NOMO-1 treated with dmso at 0.1 percent for 144 hours (cell line): ENCODE measurements around the gene IGFBPL1.

ENCODE experiments used
- DNase-seq: peaks from one replicate; lab custom pipeline; 2025; ENCODE audit not compliant: unreplicated experiment; lab: John Stamatoyannopoulos, UW

IGFBPL1 gene

DNA sequence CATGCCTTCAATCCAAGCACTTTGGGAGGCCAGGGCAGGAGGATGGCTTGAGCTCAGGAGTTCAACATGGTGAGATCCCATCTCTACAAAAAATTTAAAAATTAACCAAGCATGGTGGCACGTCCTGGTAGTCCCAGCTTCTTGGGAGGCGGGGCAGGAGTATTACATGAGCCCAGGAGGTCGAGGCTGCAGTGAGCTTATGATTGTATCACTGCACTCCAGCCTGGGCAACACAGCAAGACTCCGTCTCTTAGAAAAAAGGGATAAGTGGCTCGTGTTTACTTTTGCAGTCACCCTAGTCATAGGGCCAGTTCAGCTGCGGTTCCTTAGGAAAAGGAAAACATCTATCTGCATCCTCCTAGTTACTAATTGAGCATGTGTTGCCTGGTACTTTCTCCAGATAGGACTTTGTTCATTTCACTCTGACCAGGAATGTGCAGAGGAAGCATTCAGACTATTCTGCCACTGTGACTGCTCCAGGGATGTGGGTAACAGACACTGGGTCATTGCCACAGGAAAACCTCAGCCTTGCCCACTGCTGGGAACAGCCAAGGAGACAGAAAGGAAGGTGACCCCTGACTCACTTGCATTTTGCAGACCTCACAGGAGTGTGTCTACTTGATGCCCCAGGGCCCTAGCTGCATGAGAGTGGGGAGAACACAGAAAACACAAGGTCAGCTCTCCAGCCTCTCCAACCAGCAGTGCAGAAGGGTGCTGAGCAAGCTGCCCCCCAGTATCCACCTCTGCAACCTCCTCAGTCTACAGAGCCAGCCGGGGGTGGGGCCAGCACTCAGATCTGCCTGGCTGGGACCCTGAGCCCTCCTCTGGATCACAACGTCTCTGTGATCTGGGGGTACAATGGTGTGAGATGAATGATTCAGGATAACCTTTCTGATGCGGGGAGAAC, 65.6 kb downstream of the IGFBPL1 start:
- DNase-seq = no peak

DNA sequence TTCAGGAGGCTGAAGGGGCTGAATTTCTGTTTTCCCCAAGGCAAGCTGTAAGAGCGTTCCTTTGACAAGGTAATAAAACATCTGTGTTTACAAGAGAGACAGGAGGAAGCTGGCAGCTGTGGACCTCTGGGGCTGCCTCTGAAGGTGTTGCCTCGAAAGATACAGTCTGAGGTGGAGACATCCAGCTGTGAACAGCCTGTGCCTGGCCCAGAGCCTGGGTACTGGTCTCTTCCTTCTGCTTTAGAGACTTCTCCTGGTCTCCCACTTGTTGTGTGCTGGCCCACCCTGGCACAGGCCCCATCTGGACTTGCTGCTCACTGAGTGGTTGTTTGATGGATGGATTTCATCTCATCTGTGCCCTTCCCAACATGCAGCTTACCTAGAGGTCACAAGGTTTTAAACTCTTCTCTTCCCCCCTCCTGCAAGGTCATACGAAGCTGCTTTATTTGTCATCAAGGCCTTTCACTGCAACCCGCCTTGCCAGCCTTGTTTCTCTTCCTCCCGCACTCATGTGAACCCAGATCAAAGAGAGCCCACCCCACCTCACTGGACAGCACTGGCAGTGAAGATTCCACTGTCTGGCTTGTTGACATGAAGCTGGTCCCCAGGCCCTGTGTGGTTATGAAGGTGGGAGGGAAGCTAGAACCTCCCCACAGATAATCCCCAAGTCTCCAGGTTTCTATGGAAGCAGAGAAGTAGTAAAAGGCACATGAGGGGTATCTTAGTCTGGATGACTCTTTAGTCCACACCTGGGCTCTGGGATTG, 66.7 kb downstream of the IGFBPL1 start:
- no peak for DNase-seq

DNA sequence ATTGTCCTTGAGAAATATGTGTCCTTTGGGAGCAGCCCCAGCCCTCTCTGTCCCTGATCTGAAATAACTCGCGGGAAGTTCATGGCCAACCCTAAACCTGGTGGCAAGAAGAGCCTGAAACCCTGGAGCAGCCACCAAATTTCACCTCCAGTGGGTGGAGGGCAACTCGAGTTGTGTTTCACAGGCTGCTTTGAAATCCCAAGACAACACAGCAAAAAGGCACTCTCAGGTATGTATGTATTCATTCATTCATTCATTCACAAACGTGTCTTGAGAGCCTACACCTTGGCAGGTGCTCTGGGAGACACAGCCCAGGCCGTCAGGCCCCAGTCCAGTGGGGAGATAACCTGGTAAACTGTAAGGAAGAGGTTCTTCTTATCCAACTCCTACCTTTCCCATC, 67.4 kb downstream of the IGFBPL1 start:
- no peak for DNase-seq
